Small intestine (tissue), 7 donors: ENCODE results near the gene SMTNL2. TPM values are rescaled to one million over a fixed set of nuclear protein-coding genes. Genes with fewer than 3 reads are reported as not detected.

Source experiments
- DNase-seq, 2 donors: peaks; one replicate each; pipeline versions ENCODE4 v3.0.0 to v3.0.0-alpha.2; 2013
- FAIRE-seq: peaks from 2 replicates; lab custom pipeline; 2012; peaks lifted over from hg19 to GRCh38; lab: Jason Lieb, UNC
- H3K27ac ChIP-seq, 3 donors: one replicate each; pipeline ENCODE4 v1.5.1; 2013; ENCODE audit warnings: low read length in 2 of 3, mild to moderate bottlenecking in 2 of 3, control low read depth in 1 of 3, inconsistent platforms in 1 of 3, low read depth in 1 of 3, moderate library complexity in 1 of 3
- H3K27me3 ChIP-seq, 3 donors: one replicate each; pipeline ENCODE4 v1.6.1; 2013; ENCODE audit warnings: low read length in 3 of 3, inconsistent platforms in 1 of 3; ENCODE audit not compliant: control insufficient read depth in 3 of 3, insufficient read depth in 3 of 3
- H3K36me3 ChIP-seq, 3 donors: one replicate each; pipeline ENCODE4 v1.6.1; 2013; ENCODE audit warnings: low read length in 3 of 3, inconsistent platforms in 1 of 3, low read depth in 1 of 3, mild to moderate bottlenecking in 1 of 3, moderate library complexity in 1 of 3; ENCODE audit not compliant: control insufficient read depth in 3 of 3, insufficient read depth in 2 of 3
- H3K4me1 ChIP-seq, 3 donors: one replicate each; pipeline ENCODE4 v1.6.1; 2013; ENCODE audit warnings: low read length in 2 of 3, inconsistent platforms in 1 of 3, low read depth in 1 of 3, mild to moderate bottlenecking in 1 of 3, moderate library complexity in 1 of 3; ENCODE audit not compliant: control insufficient read depth in 3 of 3, insufficient read depth in 2 of 3
- H3K4me3 ChIP-seq, 3 donors: one replicate each; pipeline ENCODE4 v1.5.1; 2013; ENCODE audit warnings: low read length in 3 of 3, control low read depth in 1 of 3, inconsistent platforms in 1 of 3, low read depth in 1 of 3, mild to moderate bottlenecking in 1 of 3, moderate library complexity in 1 of 3
- H3K9me3 ChIP-seq, 2 donors: one replicate each; pipeline ENCODE4 v1.6.1; 2013; ENCODE audit warnings: low read depth in 1 of 2, low read length in 1 of 2; ENCODE audit not compliant: control insufficient read depth in 2 of 2, insufficient read depth in 1 of 2
- WGBS, 3 donors: extraction: QIAGEN DNeasy Blood & Tissue Kit; methylation state at CpG; one replicate each; pipeline ENCODE4 v1.1.7; 2013; 5-methylcytosine and 5-hydroxymethylcytosine counted together
- polyA plus RNA-seq, 4 donors: library from polyadenylated mRNA; stranded (reverse) in 3 of 4; unstranded in 1 of 4; fragments of 200-250 nt in 3 of 4; fragments of 120-200 nt in 1 of 4; gene quantifications; one replicate each; pipeline versions ENCODE4 v1.2.1 to v1.2.3, GENCODE V29; 2013
- donor health status: healthy with polysubstance abuse.
- donor health status: control.
- donor health status: control.
- donor health status: Bipolar disorder and iron deficiency.
- donor health status: healthy.

The SMTNL2 gene
- polyA plus RNA-seq, 4 donors = 1.5 to 10.4 TPM; not detected in 2

- no peak for DNase-seq
- H3K4me3 ChIP-seq = no peak overlapping the region
- H3K9me3 ChIP-seq = no peaks in the 10 kb centered on the region
- peaks cover 0 to under 1% (median 0%) of the 10 kb centered on the region in 3 donors for H3K4me1 ChIP-seq
- H3K27me3 ChIP-seq = no peaks in the 10 kb centered on the region
- no peak for FAIRE-seq
- H3K27ac ChIP-seq = no peak overlapping the region
- 76 to 87% (median 80%) methylated on average over 21 to 24 of the region's 24 CpGs for WGBS, 3 donors
- H3K36me3 ChIP-seq = peaks cover 28 to 97% (median 38%) of the 10 kb centered on the region in 3 donors
Measured at GRCh38 chr17:4548721-4549531, 35.4 kb upstream of the SMTNL2 start.

GRCh38 chr17:4549781-4550533, 34.4 kb upstream of the SMTNL2 start:
- peaks cover 0 to 6% (median 2%) of the 10 kb centered on the region in 3 donors for H3K4me1 ChIP-seq
- no peaks in the 10 kb centered on the region for H3K9me3 ChIP-seq
- no peaks in the 10 kb centered on the region for H3K27me3 ChIP-seq
- H3K36me3 ChIP-seq = peaks cover 28 to 94% (median 37%) of the 10 kb centered on the region in 3 donors
- H3K27ac ChIP-seq = no peak overlapping the region
- DNase-seq (no peak), FAIRE-seq (no peak)
- no peak overlapping the region for H3K4me3 ChIP-seq
- WGBS, 3 donors = 92 to 95% (median 93%) methylated on average over 25 of the region's 25 CpGs

- Histone ChIP-seq H3K36me3 (peaks cover 28 to 87% (median 31%) of the 10 kb centered on the region in 3 donors), H3K4me3 (no peak overlapping the region), H3K9me3 (no peaks in the 10 kb centered on the region), H3K27ac (no peak overlapping the region), H3K4me1 (peaks cover 0 to 6% (median 2%) of the 10 kb centered on the region in 3 donors), H3K27me3 (no peaks in the 10 kb centered on the region)
- no peak for DNase-seq
- 94 to 97% (median 95%) methylated on average over 16 of the region's 16 CpGs for WGBS, 3 donors
- FAIRE-seq = no peak
Measured at GRCh38 chr17:4550534-4551039, 33.7 kb upstream of the SMTNL2 start.

- H3K4me1 ChIP-seq = peaks cover 4 to 12% (median 6%) of the 10 kb centered on the region in 3 donors
- H3K27me3 ChIP-seq = no peaks in the 10 kb centered on the region
- no peaks in the 10 kb centered on the region for H3K9me3 ChIP-seq
- FAIRE-seq = no peak
- no peak overlapping the region for H3K27ac ChIP-seq
- DNase-seq = no peak
- WGBS, 3 donors = 80 to 86% (median 86%) methylated on average over 8 of the region's 8 CpGs
- no peak overlapping the region for H3K4me3 ChIP-seq
- peaks cover 28 to 82% (median 30%) of the 10 kb centered on the region in 3 donors for H3K36me3 ChIP-seq
Measured at GRCh38 chr17:4551141-4551540, 33.2 kb upstream of the SMTNL2 start.

- no peak for DNase-seq
- H3K36me3 ChIP-seq = peaks cover 24 to 73% (median 30%) of the 10 kb centered on the region in 3 donors
- no peaks in the 10 kb centered on the region for H3K9me3 ChIP-seq
- 95 to 97% (median 95%) methylated on average over 27 of the region's 27 CpGs for WGBS, 3 donors
- no peaks in the 10 kb centered on the region for H3K27me3 ChIP-seq
- FAIRE-seq = no peak
- H3K27ac ChIP-seq = no peak overlapping the region
- no peak overlapping the region for H3K4me3 ChIP-seq
- peaks cover 4 to 12% (median 6%) of the 10 kb centered on the region in 3 donors for H3K4me1 ChIP-seq
Measured at GRCh38 chr17:4551796-4552525, 32.4 kb upstream of the SMTNL2 start.

- Histone ChIP-seq H3K9me3 (no peaks in the 10 kb centered on the region), H3K27me3 (no peaks in the 10 kb centered on the region), H3K36me3 (peaks cover 15 to 56% (median 26%) of the 10 kb centered on the region in 3 donors), H3K4me3 (peak overlapping the region in 1 of 3 donors; percentile 8), H3K27ac (no peak overlapping the region), H3K4me1 (peaks cover 4 to 12% (median 6%) of the 10 kb centered on the region in 3 donors)
- DNase-seq (no peak), FAIRE-seq (no peak)
- 71 to 85% (median 77%) methylated on average over 9 of the region's 9 CpGs for WGBS, 3 donors
Measured at GRCh38 chr17:4553669-4554068, 30.7 kb upstream of the SMTNL2 start.

- DNase-seq = peak in 1 of 2 donors; percentile 33
- Histone ChIP-seq H3K9me3 (no peaks in the 10 kb centered on the region), H3K4me3 (peak overlapping the region; percentile 62 to 88 (median 68)), H3K27me3 (no peaks in the 10 kb centered on the region), H3K36me3 (peaks cover 10 to 48% (median 26%) of the 10 kb centered on the region in 3 donors), H3K27ac (peak overlapping the region in 1 of 3 donors; percentile 32), H3K4me1 (peaks cover 4 to 18% (median 8%) of the 10 kb centered on the region in 3 donors)
- no peak for FAIRE-seq
- 11 to 14% (median 11%) methylated on average over 17 to 18 of the region's 18 CpGs for WGBS, 3 donors
Measured at GRCh38 chr17:4554441-4554996, 29.8 kb upstream of the SMTNL2 start.
